ENCODE data around the gene FAM13A.

FAM13A gene

GRCh38 chr4:88761861-88762523 lies 295.0 kb downstream of the FAM13A start:
- DNase-seq, result no peak

DNA sequence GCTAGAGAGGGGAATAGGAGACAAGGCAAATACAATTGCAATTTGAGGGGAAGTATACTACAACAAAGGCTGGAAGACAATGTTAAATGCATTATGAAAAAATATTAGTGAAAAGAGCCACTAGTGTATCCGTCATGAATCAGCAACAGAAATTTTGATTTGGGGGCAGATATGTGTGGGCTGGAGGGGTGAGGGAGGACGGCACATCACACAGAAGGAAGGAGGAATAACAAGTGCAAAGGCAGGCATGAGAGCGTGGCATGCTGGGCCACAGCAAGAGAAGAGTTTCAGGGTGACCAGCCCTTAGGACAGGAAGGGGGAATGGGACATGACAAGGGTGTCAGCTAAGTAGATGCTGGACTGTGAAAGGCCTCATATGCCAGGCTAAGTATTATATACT lies 295.6 kb downstream of the FAM13A start:
- DNase-seq, result no peak

GRCh38 chr4:88759895-88760290 lies 297.1 kb downstream of the FAM13A start:
- no peak for DNase-seq

- no peak for DNase-seq
These were observed 297.7 kb downstream of the FAM13A start for GRCh38 chr4:88759039-88759894.

DNA sequence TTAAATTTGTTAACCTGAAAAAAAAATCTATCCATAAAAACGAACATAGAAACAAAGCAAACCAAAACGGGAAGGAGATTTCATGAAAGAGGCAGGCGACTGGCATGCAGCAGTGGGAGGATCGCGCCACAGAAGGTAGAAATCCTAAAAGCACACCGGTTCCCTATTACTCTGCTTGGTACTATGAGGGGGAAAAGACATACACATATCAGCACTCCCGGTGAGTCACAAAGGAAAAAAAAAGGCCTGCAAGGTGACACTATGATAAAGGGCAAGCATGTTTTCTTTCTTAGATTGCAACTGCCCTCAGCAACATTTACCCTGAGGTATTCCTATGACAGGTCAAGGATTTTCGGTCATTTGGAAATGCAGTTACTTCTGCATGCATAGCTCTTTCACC lies 298.7 kb downstream of the FAM13A start:
- no peak for DNase-seq

DNA sequence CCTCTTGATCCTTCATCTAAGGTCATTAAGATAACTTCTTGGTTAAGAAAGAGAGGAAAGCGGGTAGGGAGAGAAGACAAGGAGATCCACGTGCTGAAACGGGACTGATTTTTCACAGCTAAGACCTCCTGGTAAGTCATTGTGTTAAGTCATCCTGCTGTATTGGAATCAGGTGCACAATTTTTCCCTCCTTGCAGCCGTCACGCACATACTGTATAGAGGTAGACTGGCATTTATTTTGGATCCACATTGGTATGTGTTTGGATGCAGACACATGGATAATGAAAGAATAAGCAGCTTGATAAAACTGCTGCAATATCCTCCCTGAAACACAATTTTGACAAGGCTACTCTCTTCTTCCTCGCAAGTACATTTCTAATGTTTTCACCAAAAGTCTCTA lies 299.2 kb downstream of the FAM13A start:
- DNase-seq, result no peak

- no peak for DNase-seq
These were observed 299.9 kb downstream of the FAM13A start for GRCh38 chr4:88757067-88757466.

DNA sequence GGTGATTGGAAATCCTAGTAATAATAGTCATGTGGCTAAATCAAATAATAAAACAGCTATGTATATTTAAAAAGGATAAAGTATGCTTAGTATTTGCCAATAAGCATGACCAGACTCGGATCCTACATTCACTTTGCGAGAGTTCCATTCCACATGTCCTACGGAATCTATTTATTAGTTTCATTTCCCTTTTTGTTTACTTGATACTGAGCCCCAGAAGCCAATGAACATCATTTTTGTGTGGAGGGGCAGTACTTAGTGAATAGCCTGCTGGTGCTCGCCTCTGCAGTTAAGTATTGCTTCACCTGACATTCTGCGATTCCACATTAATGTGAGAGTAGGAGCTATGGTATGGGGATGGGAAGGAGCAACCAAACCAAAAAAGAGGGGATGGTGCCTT lies 300.8 kb downstream of the FAM13A start:
- no peak for DNase-seq

GRCh38 chr4:88755454-88755853 lies 301.5 kb downstream of the FAM13A start:
- no peak for DNase-seq

DNA sequence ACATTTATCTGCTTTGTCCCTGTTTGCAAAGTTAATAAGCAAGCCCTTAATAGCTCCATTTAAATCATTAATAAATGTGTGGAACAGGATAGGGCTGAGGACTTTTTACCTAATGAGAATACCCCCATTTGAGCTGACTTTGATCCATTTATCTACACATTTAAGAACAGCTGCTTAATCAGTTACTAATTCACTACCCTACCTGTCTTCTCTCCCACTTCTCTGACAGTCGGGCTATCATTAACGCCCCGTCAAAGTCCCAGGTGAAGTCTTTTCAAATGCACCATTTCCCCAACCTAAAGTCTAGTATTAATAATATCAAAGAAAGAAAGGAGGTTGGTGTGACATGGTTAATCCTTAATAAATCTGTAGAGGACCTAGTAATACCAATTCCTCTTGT lies 302.2 kb downstream of the FAM13A start:
- no peak for DNase-seq

DNA sequence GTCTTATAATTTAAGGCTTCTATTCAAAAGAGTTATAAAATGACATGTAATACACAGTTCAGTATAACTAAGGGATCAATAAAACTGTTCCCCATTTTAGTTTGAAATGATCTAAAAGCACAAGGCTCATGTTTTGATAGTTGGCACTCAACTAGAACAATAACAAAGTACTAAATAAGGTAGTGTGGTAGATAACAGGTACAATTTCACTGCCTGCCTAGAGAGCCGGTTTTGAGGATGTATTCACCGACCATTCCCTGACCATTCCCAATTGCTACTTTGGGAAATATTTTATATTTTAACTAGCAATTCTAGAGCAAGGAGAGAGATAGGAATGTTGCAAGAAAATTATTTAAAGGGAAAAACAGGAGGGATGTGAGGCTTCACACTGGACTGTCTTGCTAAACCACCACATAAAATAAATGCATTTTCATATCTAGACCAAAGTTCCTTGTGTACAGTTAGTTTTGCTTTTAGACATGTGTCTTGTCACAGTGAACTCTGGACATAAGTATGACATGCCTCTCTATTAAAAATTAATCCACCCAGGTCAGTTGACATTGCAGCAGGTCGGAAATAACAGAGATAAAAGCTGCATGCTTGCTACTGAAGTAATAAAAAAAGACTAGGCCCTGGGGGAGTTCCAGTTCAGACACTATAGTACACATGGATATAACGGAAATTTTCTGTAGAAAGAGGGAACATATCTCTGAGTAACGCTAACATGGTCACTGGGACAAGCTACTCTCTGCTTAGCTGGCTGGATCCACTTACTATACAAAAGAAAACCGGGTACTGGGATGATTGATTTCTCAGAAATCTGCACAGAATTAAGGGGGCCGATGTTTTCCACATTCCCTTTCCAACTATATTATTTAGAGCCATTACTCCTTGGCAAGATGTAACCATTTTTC lies 303.1 kb downstream of the FAM13A start:
- DNase-seq, result no peak

DNA sequence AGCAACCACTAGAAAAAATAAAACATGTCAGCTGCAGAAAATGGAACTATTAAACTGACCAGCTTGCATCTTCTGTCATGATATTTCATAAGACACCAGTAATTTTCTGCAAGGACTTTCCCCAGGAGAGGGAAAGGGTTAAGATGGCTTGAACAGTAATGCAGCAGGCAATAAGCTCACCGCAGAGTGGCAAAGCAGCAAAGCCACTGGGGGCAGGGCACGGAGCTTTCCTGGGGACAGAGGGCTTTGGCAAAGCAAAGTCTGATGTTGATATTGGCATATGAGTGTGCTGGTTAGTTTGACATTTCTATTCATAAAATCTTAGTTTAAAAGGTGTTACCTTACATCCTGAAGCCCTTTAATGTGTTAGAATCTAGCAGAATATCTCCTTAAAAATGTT lies 304.2 kb downstream of the FAM13A start:
- no peak for DNase-seq

- no peak for DNase-seq
These were observed 304.9 kb downstream of the FAM13A start for GRCh38 chr4:88752076-88752463.

DNA sequence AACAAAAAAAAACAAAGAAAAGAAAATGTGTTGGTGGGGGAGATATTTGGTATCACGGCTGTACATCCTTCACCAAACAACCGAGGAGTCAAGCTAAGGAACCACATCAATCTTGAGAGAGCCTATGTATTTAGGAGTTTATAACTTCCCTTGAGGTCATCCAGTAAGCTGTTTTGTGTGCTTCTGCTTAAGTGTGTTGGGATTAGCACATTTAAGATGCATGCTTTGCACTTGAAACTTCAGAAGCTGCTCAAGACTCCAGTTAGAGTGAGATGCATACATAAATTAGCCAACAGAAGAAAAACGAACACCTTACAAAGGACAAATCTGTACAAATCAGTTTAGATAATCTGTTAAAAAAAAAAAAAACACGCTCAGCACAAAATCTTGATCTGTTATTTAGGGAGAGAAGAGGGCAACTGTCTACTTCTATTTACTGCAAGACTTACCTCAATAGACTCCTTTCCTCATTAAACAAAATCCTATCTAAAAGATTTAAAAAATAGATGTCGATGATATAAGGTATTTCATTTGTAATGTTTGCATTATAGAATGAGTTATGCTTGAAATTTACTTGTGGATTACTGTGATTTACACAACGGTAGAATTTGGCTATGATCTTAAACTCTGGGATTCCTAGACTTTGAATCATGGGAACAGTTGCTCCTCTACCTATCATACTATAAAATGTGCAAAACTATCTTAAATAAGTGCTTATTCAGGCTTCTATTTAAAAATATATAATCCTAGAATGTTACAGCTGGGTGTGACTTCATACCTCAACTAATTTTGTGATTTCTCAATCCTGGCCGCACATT lies 305.5 kb downstream of the FAM13A start:
- DNase-seq, result no peak

GRCh38 chr4:88750369-88750768 lies 306.6 kb downstream of the FAM13A start:
- no peak for DNase-seq

- no peak for DNase-seq
These were observed 309.6 kb downstream of the FAM13A start for GRCh38 chr4:88747351-88747750.

- DNase-seq, result no peak
These were observed 310.8 kb downstream of the FAM13A start for GRCh38 chr4:88746206-88746605.

- no peak for DNase-seq
These were observed 311.3 kb downstream of the FAM13A start for GRCh38 chr4:88745581-88746163.

DNA sequence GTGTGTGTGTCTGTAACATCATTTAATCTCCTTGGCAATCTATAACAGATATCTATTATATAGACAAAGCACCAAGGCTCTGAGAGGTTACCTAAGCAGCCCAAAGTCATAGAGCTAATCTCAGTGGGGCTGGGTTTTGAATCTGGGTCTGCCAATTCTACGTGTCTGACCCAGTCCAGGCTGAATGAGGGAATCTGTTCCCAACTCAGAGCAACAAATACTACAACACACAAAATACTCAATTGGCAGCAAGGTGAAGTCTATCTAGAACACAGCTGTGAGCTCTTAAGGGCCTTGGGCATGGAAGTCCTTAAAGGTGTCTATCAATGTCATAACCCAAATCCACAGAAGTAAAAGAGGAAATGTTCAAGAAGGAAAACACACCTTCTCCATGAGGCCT lies 311.8 kb downstream of the FAM13A start:
- DNase-seq, result no peak

DNA sequence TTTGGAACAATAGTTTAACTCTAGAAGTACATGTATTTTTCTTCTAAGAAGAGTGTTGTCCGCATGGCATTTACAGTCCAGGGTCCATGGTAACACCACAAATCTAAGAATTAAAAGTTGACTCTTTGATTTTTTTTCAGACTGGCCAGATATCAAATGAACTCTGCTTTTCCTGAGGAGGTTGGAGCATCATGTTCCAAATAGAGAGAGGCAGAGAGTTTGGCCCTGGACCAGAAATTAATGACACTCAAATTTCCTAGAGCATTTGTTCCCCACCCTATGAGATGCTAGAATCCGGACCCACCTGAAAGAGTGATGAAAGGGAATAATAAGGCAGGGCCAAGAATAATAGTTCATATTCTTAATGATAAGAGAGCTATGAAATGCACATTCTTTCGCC lies 312.4 kb downstream of the FAM13A start:
- no peak for DNase-seq

DNA sequence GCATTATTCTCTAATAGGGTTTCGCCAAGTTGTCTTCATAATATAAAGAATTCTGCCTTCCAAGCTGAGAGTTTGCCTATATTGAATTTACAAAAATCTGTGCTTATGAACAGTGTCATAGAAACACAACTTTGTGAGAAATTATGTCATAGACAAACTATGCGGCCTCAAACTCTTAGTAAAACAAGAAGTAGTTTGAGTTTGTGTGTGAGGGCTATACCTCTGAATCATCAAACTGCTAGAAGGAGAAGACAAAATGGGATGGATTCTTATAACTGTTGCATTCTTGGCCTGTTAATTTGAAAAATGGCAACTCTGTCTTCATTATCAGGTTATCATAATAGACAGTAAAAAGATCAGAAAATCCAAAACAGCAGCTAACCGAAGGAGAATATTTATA lies 313.3 kb downstream of the FAM13A start:
- no peak for DNase-seq

- no peak for DNase-seq
These were observed 314.4 kb downstream of the FAM13A start for GRCh38 chr4:88742561-88742960.

All from CD4-positive, alpha-beta T cell treated with Interleukin-15 for 1 hour (primary cell).